NCI-H774 (cell line): ENCODE data around the gene MYL12A.
"Not testable (repeated sequence)": the region's sequence is repeated elsewhere in the genome, so short reads cannot be mapped to it uniquely, and the experiment has no call there.

Experiments used
- DNase-seq: peaks from one replicate; lab custom pipeline; 2025; lab: John Stamatoyannopoulos, UW

Gene MYL12A

DNA sequence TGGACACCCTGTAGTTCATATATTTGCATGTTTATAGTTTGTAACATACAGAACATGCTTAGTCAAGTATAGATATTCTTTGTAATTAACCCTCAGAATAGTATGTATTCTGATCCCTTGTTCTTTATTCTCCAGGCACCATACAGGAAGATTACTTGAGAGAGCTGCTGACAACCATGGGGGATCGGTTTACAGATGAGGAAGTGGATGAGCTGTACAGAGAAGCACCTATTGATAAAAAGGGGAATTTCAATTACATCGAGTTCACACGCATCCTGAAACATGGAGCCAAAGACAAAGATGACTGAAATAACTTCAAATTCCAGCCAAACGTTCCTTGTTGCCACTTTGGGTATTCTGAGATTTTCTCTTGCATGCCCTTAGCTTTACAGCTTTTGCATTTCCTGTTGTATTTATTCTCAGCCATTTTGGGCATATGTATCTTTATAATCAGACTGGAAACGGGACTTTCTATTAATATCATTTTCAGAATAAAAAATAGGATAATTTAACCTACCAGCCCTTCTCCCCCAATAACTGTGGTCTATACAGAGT lies 8.1 kb downstream of the MYL12A start:
- no peak for DNase-seq

DNA sequence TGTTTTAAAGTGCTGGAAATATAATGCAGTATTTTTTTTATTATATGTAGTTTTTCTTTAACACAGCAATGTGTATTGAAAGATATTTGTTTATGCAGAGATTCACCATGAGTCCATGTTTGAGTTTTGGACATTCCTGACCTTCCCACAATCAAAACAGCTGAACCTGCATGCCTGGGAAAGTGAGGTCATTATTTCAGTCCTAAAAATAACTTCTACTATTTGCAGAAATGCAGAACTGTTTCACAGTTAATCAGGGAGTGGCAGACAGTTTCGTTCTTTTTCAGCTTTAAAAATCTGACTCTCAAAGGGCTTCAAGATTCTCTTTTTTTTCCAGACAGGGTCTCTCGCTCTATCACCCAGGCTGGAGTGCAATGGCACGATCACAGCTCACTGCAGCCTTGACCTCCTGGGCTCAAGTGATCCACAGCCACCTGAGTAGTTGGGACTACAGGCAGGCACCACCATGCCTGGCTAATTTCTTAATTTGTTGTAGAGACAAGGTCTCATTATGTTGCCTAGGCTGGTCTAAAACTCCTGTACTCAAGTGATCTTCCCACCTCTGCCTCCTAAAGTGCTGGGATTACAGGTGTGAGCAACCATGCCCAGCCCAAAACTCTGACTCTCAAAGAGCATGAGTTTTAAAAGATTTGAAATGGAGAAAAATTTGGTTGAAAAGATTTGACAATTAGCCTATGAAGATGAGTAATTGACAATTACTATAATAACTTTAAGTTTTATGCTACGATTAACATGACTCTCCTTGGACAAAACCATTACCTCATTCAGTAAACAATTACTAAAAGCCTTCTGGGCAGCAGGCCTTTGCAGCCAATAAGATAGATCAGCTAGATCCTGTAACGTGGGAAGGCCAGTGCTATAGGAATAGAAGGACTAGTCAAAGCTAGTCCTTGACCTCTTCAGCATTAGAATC lies 9.4 kb downstream of the MYL12A start:
- DNase-seq: no peak

GRCh38 chr18:3257627-3258120 lies 10.1 kb downstream of the MYL12A start:
- no peak for DNase-seq

DNA sequence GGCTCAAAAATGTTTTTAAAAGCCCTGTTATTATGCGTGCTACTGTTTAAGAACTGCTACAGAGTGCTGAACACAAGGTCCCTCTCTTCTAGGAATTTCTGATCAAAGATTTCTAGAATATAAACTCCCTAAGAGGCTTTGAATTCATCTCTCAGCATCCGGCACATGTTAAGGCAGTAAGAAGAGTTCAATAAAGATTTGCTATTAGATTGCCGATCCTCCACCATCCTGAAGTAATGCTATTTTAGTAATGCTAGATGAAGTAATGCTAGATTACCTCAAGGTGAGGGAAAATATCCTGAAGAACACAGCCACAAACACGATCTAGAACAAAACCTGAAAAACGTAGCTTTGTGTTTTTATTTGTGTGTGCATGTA lies 13.4 kb downstream of the MYL12A start:
- no peak for DNase-seq

GRCh38 chr18:3261373-3262233 lies 14.0 kb downstream of the MYL12A start, which contains the start of gene MYL12B:
Gene MYL12B (plus strand): TSS chr18:3262133. CDS start chr18:3272899, 10,766 bp downstream.
- DNase-seq: peak; percentile 77

GRCh38 chr18:3262234-3263131 lies 14.9 kb downstream of the MYL12A start:
- no peak for DNase-seq

DNA sequence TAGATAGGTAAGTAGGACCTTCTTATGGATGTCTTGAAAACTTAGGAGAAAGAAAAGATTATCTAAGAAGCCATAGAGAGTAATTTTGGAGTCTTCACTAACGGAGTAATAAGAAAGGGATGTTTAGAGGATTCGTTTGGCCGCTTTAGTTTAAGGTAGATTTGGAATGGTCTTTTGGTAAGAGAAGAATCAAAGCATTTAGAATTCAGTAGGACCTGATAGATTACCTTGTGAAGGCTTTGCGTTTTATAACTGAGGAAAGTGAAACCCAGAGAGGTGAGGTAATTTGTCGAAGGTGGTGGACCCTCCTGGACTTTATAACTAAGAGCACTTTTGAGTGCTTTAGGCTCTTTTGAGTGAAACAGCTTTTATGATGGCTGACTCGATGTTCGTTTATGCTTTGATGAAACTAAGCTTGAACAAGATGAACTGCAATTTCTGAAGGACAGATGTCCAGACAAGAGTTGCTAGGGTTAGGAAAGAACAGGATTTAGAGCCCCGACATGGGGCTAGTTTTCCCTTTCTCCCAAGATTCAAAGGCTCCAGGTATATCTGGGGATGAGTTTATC lies 15.6 kb downstream of the MYL12A start:
- DNase-seq: no peak

GRCh38 chr18:3264362-3264761 lies 16.8 kb downstream of the MYL12A start:
- no peak for DNase-seq

DNA sequence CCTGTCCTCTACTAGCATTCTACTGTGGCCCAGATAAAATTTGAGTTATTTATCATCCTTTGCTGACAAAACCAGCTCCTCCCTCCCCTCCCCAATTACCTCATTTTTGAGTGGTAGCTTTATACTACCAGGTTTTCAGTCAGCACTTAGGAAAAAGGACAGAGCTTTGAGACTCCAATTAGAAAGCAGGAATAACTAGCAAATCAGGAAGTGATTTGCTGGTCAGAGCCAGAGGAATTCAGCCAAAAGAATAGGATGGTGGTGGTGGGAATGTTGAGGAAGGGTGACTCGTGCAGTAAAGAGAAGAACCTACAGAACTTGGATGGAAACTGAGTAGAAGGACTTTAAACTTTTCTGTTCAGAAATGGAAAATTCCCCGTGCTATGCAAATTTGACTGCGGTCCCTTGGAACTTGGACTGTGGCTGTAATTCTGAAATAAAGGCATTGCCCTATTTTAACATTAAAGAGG lies 18.0 kb downstream of the MYL12A start:
- DNase-seq: no peak

DNA sequence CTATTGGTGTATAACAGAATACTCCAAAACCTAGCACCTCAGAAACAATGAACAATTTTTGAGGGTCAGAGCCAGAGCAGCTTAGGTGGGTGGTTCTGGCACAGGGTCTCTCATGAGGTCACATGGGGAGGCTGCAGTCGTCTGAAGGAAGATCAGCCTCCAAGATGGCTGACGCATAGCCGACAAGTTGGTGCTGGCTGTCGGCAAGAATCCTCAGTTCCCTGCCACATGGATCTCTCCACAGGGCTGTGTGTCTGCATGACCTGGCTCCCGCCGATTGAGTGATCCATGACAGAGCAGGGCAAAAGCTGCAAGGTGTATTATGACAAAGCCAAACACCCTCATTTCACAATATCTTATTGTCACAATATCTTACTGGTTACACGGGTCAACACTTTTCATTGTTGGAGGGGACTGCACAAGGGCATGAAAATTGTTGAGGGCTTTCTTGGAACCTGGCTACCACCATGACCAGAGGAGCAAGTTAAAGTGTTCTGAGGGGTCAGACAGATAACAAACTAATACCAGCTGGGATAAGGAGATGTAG lies 18.5 kb downstream of the MYL12A start:
- DNase-seq: no peak

- no peak for DNase-seq
Observed at GRCh38 chr18:3268306-3268705, 20.7 kb downstream of the MYL12A start.

DNA sequence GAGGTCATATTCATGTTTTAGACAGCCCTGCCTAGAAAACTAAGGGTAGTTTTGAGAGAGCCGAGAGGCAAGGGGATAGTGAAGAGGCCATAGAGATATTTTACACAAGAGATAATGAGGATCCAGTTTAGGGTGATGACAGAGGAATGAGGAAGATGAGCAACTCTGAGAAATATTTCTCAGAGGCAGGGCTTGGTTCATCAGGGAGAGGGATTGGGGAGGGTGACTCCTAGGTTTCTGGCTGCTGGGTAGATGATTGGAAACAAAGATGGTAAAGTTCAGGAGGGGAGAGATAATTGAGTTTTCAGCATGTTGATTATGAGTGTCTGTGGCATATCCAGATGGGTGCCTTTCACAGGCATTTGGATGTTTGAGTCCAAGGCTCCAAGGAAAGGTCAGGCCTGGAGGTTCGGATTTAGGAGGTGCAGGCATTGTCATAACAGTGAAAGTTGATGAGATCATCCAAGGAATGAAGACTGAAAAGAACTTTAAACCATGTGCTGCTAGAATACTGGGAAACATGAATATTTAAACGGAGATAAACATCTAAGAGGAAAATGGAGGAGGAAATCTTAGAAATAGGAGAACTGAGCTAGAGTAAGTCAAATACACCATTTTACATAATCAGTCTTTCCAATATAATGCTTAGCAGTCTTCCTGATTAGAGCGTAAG lies 21.8 kb downstream of the MYL12A start:
- no peak for DNase-seq

GRCh38 chr18:3269914-3270299 lies 22.3 kb downstream of the MYL12A start:
- no peak for DNase-seq

- no peak for DNase-seq
Observed at GRCh38 chr18:3273042-3273441, 25.4 kb downstream of the MYL12A start.

GRCh38 chr18:3277643-3278213 lies 30.1 kb downstream of the MYL12A start:
- not testable (repeated sequence) for DNase-seq

DNA sequence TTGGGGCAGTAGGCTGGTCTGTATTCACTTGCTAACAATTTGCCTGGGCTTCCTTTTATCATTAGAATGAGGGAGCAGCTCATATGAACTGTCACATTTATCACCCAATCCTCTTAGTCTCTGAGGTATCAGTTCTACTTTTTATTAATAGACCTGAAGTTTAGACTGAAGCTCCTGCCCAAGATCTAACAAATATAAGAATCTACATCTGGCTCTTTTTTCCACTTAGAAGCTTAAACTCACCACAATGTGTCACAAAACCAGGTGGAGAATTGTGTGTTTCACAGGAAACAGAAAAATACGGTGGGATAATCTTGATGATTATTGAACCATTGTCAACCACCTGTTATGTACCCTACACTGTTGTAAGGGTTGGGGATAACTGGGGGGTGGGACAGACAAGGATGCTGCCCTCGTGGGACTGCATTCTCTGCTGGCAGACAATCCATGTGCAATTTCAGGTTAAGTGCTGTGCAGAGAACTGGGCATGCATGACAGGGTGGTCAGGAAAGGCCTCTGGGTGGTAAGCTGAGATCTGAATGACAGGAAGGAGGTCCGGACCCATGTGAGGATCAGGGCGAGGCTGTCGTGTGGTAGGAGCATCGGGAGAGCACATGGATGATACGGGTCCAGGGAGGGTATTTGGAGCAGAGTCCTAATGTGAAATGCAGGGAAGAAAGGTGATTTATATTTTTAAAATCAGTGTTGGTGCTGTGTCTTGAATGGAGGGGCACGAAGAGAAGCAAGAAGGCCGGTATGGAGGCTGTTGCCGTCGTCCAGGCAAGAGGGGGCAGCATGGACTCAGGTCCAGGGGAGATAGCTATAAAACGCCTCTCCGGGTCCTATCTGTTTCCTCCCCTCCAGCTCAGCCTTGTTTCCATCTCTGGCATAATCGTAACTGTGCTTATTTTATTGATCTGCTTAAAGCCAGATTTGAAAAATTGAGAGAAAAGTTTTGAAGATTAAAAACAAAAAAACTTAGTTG lies 31.9 kb downstream of the MYL12A start:
- no peak for DNase-seq

DNA sequence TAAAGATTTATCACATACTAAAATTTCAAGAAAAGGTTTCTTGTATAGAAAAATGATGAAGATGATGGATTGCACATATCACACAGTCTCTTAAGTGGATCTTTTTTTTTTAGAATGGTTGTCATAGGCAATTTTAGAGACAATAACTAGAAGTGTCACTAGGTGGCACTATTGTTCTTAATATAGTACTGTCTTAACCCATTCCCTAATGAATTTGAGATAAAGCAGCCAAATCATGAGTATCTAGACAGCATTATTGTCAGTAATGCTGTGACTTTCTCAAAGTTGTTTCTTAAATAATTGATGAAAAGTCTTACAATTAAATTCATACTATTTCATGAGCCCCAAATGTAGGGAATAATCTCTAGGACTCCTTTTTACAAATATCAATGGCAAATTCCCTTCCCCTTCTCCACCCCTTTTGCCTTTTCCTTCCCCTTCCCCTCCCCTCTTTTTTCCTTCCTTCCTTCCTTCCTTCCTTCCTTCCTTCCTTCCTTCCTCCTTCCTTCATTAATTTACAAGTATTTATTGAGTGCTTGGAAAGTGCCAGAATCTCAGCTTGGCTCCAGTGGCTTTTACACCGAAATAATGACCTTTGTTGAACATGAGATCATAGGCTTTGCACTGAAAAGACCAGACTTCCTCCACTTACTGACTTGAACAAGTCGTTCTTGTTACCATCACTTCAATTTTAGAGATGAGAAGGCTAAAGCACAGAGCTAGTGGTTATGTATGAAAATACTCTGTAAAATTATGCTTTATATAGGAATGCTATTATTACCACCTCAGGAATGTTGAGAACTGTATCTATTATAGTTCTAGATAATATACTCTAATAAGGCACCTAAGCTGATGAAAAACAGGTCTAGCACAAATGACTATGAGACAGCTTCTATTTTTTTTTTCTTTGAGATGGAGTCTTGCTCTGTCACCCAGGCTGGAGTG lies 34.1 kb downstream of the MYL12A start:
- peak; percentile 67 for DNase-seq
